MM.1S (cell line): ENCODE measurements around the gene SERPINA3.

ENCODE experiments used
- DNase-seq: peaks from one replicate; pipeline ENCODE4 v3.0.0-alpha.2; 2015
- H2AFZ ChIP-seq: fragments of 300-600 bp; sonication (generic); 2 replicates; pipeline ENCODE4 v1.6.0; 2016; ENCODE audit warnings: antibody characterized with exemption, low read length
- H3F3A ChIP-seq: fragments of 300-600 bp; sonication (generic); 2 replicates; pipeline ENCODE4 v1.6.1; 2016; ENCODE audit warnings: mild to moderate bottlenecking, antibody characterized with exemption, low read length, moderate library complexity, mixed read lengths; ENCODE audit not compliant: insufficient read depth
- H3K27ac ChIP-seq: fragments of 300-600 bp; sonication (generic); 2 replicates; pipeline ENCODE4 v1.5.1; 2016; ENCODE audit warnings: mild to moderate bottlenecking, low read length
- H3K27me3 ChIP-seq: fragments of 300-600 bp; sonication (generic); replicated peaks from 2 replicates; pipeline ENCODE4 v1.6.0; 2016; ENCODE audit warnings: low read length; ENCODE audit not compliant: insufficient read depth
- H3K36me3 ChIP-seq: fragments of 300-600 bp; sonication (generic); replicated peaks from 2 replicates; pipeline ENCODE4 v1.6.1; 2016; ENCODE audit warnings: mild to moderate bottlenecking, low read length, mixed read lengths; ENCODE audit not compliant: insufficient read depth
- H3K4me1 ChIP-seq: fragments of 300-600 bp; sonication (generic); 2 replicates; pipeline ENCODE4 v1.6.1; 2016; ENCODE audit warnings: low read length, mixed read lengths
- H3K4me2 ChIP-seq: fragments of 300-600 bp; sonication (generic); 2 replicates; pipeline ENCODE4 v1.6.0; 2016; ENCODE audit warnings: low read depth, low read length
- H3K4me3 ChIP-seq: fragments of 300-600 bp; sonication (generic); 2 replicates; pipeline ENCODE4 v1.5.1; 2016; ENCODE audit warnings: low read length, mixed read lengths
- H3K79me2 ChIP-seq: fragments of 300-600 bp; sonication (generic); 2 replicates; pipeline ENCODE4 v1.6.1; 2016; ENCODE audit warnings: mixed run types, low read length, mixed read lengths
- H3K9ac ChIP-seq: fragments of 300-600 bp; sonication (generic); 2 replicates; pipeline ENCODE4 v1.6.1; 2016; ENCODE audit warnings: low read length, mixed read lengths
- H3K9me2 ChIP-seq: fragments of 300-600 bp; sonication (generic); replicated peaks from 2 replicates; pipeline ENCODE4 v1.6.1; 2016; ENCODE audit warnings: mild to moderate bottlenecking, low read length, mixed read lengths; ENCODE audit not compliant: insufficient read depth
- H3K9me3 ChIP-seq: fragments of 300-600 bp; sonication (generic); replicated peaks from 2 replicates; pipeline ENCODE4 v1.6.1; 2016; ENCODE audit warnings: mild to moderate bottlenecking, low read length, mixed read lengths; ENCODE audit not compliant: insufficient read depth
- H4K20me1 ChIP-seq: fragments of 300-600 bp; sonication (generic); 2 replicates; pipeline ENCODE4 v1.6.1; 2016; ENCODE audit warnings: mild to moderate bottlenecking, low read length, moderate library complexity, mixed read lengths; ENCODE audit not compliant: insufficient read depth
- CTCF ChIP-seq: fragments of 300-600 bp; sonication (generic); IDR thresholded peaks from 2 replicates; pipeline ENCODE4 v1.5.1; 2016; ENCODE audit warnings: antibody characterized with exemption, low read length, mixed read lengths
- EZH2 ChIP-seq: fragments of 300-600 bp; sonication (generic); optimal IDR thresholded peaks from 2 replicates; pipeline ENCODE3; 2017; ENCODE audit warnings: low read depth, mild to moderate bottlenecking, antibody characterized with exemption, low read length, mixed read lengths
- EZH2phosphoT487 ChIP-seq: fragments of 300-600 bp; sonication (generic); IDR thresholded peaks from 2 replicates; pipeline ENCODE4 v1.6.1; 2018; ENCODE audit warnings: antibody characterized with exemption, low read length

SERPINA3 gene

GRCh38 chr14:94638961-94639817 is 27.0 kb downstream of the SERPINA3 start:
- Histone ChIP-seq H3K27me3 (no peaks in the 10 kb centered on the region), H2AFZ (no peak overlapping the region)

GRCh38 chr14:94640721-94641631 is 28.8 kb downstream of the SERPINA3 start:
- Histone ChIP-seq H3K27me3 (no peaks in the 10 kb centered on the region), H3K36me3 (no peaks in the 10 kb centered on the region), H2AFZ (no peak overlapping the region), H3K4me1 (no peaks in the 10 kb centered on the region), H3K9ac (no peak overlapping the region), H3K9me2 (no peaks in the 10 kb centered on the region), H3F3A (no peaks in the 10 kb centered on the region), H3K79me2 (no peaks in the 10 kb centered on the region), H3K9me3 (no peaks in the 10 kb centered on the region), H3K4me3 (no peak overlapping the region), H3K27ac (no peak overlapping the region), H3K4me2 (no peak overlapping the region), H4K20me1 (no peaks in the 10 kb centered on the region)
- DNase-seq = no peak
- TF ChIP-seq EZH2phosphoT487 = no peak
- TF ChIP-seq EZH2 = no peak
- TF ChIP-seq CTCF = no peak

More at GRCh38 chr14:94638961-94639817, 27.0 kb downstream of the SERPINA3 start:
- no peaks in the 10 kb centered on the region for H3K9me2 ChIP-seq
- no peak overlapping the region for H3K4me3 ChIP-seq
- no peak overlapping the region for H3K4me2 ChIP-seq
- TF ChIP-seq CTCF = no peak
- no peak for TF ChIP-seq EZH2phosphoT487
- no peak for TF ChIP-seq EZH2
- H3K36me3 ChIP-seq = no peaks in the 10 kb centered on the region
- no peaks in the 10 kb centered on the region for H3K4me1 ChIP-seq
- no peak for DNase-seq
- no peaks in the 10 kb centered on the region for H3K9me3 ChIP-seq
- no peak overlapping the region for H3K9ac ChIP-seq
- no peaks in the 10 kb centered on the region for H3F3A ChIP-seq
- no peaks in the 10 kb centered on the region for H4K20me1 ChIP-seq
- H3K27ac ChIP-seq = no peak overlapping the region
- H3K79me2 ChIP-seq = no peaks in the 10 kb centered on the region

GRCh38 chr14:94641632-94641955 is 29.4 kb downstream of the SERPINA3 start:
- Histone ChIP-seq H3K27ac (no peak overlapping the region), H3K79me2 (no peaks in the 10 kb centered on the region), H3K4me2 (no peak overlapping the region), H3K9ac (no peak overlapping the region), H3K27me3 (no peaks in the 10 kb centered on the region), H3K4me3 (no peak overlapping the region), H3K9me2 (no peaks in the 10 kb centered on the region), H4K20me1 (no peaks in the 10 kb centered on the region), H3K4me1 (no peaks in the 10 kb centered on the region), H3K36me3 (no peaks in the 10 kb centered on the region), H3F3A (no peaks in the 10 kb centered on the region), H2AFZ (no peak overlapping the region), H3K9me3 (no peaks in the 10 kb centered on the region)
- TF ChIP-seq EZH2 (no peak), CTCF (no peak), EZH2phosphoT487 (no peak)
- DNase-seq = no peak
